ENCODE measurements around the gene PDE7B.

Gene PDE7B

DNA sequence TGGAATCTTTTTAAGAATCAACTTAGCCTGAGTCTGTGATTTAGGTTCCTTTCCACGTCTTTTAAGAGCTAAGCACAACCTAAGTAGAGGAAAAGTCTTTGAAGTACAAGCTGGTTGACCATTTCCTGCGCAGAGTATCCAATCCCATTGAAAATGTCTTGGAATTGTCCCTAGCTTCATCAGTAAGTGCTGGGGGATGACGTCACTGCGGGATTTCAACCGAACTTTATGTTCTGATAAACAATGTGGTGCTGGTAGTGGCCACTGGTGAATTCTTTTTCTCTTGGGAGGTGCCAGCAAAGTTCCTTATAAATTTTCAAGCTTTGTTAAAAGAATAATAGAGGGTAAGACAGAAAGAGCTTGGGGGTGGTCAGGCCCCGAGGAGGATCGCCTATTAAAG lies 69.2 kb downstream of the PDE7B start:
- TF ChIP-seq, protein P1, sequence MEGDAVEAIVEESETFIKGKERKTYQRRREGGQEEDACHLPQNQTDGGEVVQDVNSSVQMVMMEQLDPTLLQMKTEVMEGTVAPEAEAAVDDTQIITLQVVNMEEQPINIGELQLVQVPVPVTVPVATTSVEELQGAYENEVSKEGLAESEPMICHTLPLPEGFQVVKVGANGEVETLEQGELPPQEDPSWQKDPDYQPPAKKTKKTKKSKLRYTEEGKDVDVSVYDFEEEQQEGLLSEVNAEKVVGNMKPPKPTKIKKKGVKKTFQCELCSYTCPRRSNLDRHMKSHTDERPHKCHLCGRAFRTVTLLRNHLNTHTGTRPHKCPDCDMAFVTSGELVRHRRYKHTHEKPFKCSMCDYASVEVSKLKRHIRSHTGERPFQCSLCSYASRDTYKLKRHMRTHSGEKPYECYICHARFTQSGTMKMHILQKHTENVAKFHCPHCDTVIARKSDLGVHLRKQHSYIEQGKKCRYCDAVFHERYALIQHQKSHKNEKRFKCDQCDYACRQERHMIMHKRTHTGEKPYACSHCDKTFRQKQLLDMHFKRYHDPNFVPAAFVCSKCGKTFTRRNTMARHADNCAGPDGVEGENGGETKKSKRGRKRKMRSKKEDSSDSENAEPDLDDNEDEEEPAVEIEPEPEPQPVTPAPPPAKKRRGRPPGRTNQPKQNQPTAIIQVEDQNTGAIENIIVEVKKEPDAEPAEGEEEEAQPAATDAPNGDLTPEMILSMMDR (conservative IDR thresholded peaks at IDR 0.05; ENCODE audit: low read depth, low read length), result no peak
- H3K4me3 ChIP-seq (ENCODE audit: low read length), result no peak overlapping the region
- no peak for DNase-seq (ENCODE audit: low read depth)

GRCh38 chr6:135921188-135921587 lies 69.7 kb downstream of the PDE7B start:
- H3K4me3 ChIP-seq (ENCODE audit: low read length), result no peak overlapping the region
- no peak for DNase-seq (ENCODE audit: low read depth)
- TF ChIP-seq, protein P1 (conservative IDR thresholded peaks at IDR 0.05; ENCODE audit: low read depth, low read length), result no peak

- TF ChIP-seq, protein P1 (conservative IDR thresholded peaks at IDR 0.05; ENCODE audit: low read depth, low read length), result no peak
- peak; percentile 90 for DNase-seq (ENCODE audit: low read depth)
- H3K4me3 ChIP-seq (ENCODE audit: low read length), result no peak overlapping the region
These were observed 70.7 kb downstream of the PDE7B start for GRCh38 chr6:135922174-135922573.

- no peak overlapping the region for H3K4me3 ChIP-seq (ENCODE audit: low read length)
- no peak for DNase-seq (ENCODE audit: low read depth)
- TF ChIP-seq, protein P1 (conservative IDR thresholded peaks at IDR 0.05; ENCODE audit: low read depth, low read length), result no peak
These were observed 71.2 kb downstream of the PDE7B start for GRCh38 chr6:135922746-135923145.

GRCh38 chr6:135932651-135933050 lies 81.2 kb downstream of the PDE7B start:
- no peak for DNase-seq (ENCODE audit: low read depth)
- TF ChIP-seq, protein P1 (conservative IDR thresholded peaks at IDR 0.05; ENCODE audit: low read depth, low read length), result no peak
- H3K4me3 ChIP-seq (ENCODE audit: low read length), result no peak overlapping the region

GRCh38 chr6:135935941-135936601 lies 84.6 kb downstream of the PDE7B start:
- no peak for DNase-seq (ENCODE audit: low read depth)
- TF ChIP-seq, protein P1 (conservative IDR thresholded peaks at IDR 0.05; ENCODE audit: low read depth, low read length), result no peak

DNA sequence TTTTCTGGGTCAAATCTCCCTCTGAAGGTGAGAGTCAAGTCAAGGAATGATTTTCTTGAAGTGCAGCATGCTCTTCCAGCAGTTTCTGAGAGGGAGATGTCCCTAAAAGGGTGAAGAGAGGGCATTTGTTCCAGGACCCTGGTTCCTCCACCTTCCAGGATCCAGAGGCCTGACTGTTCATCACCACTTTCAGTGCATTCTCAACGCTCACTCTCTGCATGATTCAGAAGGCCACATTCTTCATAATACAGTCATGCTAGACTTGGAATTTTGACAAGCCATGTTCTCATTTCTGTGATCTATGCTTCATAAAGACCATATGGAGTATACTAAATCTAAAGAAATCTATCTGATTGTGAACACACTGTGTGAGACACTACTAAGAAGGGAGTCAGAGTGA lies 85.1 kb downstream of the PDE7B start:
- peak; percentile 70 for DNase-seq (ENCODE audit: low read depth)
- H3K4me3 ChIP-seq (ENCODE audit: low read length), result no peak overlapping the region
- TF ChIP-seq, protein P1 (conservative IDR thresholded peaks at IDR 0.05; ENCODE audit: low read depth, low read length), result no peak

More at GRCh38 chr6:135935941-135936601, 84.6 kb downstream of the PDE7B start:
- H3K4me3 ChIP-seq (ENCODE audit: low read length), result no peak overlapping the region

Measured in retinal pigment epithelial cell (primary cell).